HG02763 (cell line): ENCODE measurements around the gene COA7.

Experiments
- ATAC-seq: cut with Tn5 transposase; IDR thresholded peaks from one replicate; pipeline ENCODE4 v1.9.1; 2021; ENCODE audit warnings: mild to moderate bottlenecking, moderate library complexity; ENCODE audit not compliant: unreplicated experiment

Gene COA7

GRCh38 chr1:52674497-52675384 is 23.4 kb downstream of the COA7 start:
- ATAC-seq, result no peak

- ATAC-seq, result no peak
These were observed 24.6 kb downstream of the COA7 start for GRCh38 chr1:52673513-52673912.

GRCh38 chr1:52672946-52673345 is 25.2 kb downstream of the COA7 start:
- no peak for ATAC-seq

GRCh38 chr1:52670604-52671003 is 27.5 kb downstream of the COA7 start:
- ATAC-seq, result no peak

GRCh38 chr1:52669696-52670095 is 28.5 kb downstream of the COA7 start:
- no peak for ATAC-seq

GRCh38 chr1:52668711-52669110 is 29.4 kb downstream of the COA7 start:
- no peak for ATAC-seq

- no peak for ATAC-seq
These were observed 30.2 kb downstream of the COA7 start for GRCh38 chr1:52667984-52668383.

- ATAC-seq, result no peak
These were observed 30.9 kb downstream of the COA7 start for GRCh38 chr1:52667290-52667689.

GRCh38 chr1:52665006-52665941 is 32.9 kb downstream of the COA7 start:
- no peak for ATAC-seq

- no peak for ATAC-seq
These were observed 34.4 kb downstream of the COA7 start for GRCh38 chr1:52663716-52664115.

GRCh38 chr1:52662645-52663313 is 35.4 kb downstream of the COA7 start:
- no peak for ATAC-seq

GRCh38 chr1:52660807-52661206 is 37.3 kb downstream of the COA7 start:
- ATAC-seq, result no peak

GRCh38 chr1:52659851-52660596 is 38.1 kb downstream of the COA7 start:
- no peak for ATAC-seq

- ATAC-seq, result no peak
These were observed 38.8 kb downstream of the COA7 start for GRCh38 chr1:52659356-52659755.

GRCh38 chr1:52658795-52659194 is 39.4 kb downstream of the COA7 start:
- ATAC-seq, result no peak

GRCh38 chr1:52657702-52658101 is 40.4 kb downstream of the COA7 start:
- no peak for ATAC-seq

GRCh38 chr1:52654063-52654462 is 44.1 kb downstream of the COA7 start:
- no peak for ATAC-seq

GRCh38 chr1:52653207-52653849 is 44.8 kb downstream of the COA7 start:
- no peak for ATAC-seq

- ATAC-seq, result no peak
These were observed 46.2 kb downstream of the COA7 start for GRCh38 chr1:52651904-52652303.

GRCh38 chr1:52645261-52645660 is 52.9 kb downstream of the COA7 start:
- no peak for ATAC-seq
